GM18526 (cell line): ENCODE measurements around the gene UBA52.
A peak's percentile ranks its signal among the peaks of the same experiment; 100 is the strongest.

ENCODE experiments used
- POLR2A ChIP-seq: IDR thresholded peaks from 3 replicates; pipeline ENCODE4 v1.6.1; 2011; ENCODE audit not compliant: insufficient read length; ENCODE audit errors: extremely low read depth

Gene UBA52

DNA sequence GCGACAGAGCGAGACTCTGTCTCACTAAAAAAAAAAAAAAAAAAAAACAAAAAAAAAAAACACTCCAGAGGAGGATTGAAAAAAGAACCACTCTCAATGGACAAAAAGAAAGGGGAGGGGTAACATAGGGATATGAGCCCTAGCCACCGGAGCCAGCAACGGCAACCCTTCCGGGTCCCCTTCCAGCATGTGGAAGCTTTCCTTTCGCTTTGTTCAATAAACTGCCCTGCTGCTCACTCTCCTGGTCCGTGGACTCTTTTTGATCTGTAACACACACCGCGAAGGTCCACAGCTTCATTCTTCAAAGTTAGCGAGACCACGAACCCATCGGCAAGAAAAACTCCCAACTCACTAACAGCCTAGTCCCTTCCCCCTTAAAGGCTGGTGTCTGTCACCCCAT is 15.9 kb downstream of the UBA52 start:
- no peak for TF ChIP-seq POLR2A

DNA sequence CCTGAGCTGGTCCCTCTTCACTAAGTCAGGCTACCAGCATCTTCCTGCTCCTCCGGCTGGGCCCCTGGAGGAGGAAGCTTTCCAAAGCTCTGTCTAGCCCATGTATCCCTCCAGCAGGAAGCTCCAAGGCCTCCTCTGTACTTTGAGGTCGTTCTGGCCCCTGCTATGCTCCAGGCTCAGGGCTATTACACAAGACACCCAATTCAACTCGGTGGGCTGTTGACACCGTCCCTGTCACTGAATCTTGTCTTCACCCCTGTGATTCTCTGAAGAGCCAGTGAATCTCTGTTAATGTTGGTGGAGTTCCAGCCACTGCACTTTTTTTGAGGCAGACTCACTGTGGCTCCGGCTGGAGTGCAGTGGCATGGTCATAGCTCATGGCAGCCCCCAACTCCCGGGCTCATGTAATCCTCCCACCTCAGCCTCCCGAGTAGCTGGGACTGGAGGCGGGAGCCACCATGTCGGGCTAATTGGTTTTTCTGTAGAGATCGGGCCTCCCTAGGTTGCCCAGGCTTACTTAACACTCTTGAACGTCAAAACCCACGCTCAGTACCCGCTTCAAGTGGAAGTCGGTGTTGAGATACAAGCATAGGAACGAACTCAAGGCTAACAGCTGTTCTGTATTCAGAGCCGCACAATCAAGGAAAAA is 16.4 kb downstream of the UBA52 start:
- no peak for TF ChIP-seq POLR2A

DNA sequence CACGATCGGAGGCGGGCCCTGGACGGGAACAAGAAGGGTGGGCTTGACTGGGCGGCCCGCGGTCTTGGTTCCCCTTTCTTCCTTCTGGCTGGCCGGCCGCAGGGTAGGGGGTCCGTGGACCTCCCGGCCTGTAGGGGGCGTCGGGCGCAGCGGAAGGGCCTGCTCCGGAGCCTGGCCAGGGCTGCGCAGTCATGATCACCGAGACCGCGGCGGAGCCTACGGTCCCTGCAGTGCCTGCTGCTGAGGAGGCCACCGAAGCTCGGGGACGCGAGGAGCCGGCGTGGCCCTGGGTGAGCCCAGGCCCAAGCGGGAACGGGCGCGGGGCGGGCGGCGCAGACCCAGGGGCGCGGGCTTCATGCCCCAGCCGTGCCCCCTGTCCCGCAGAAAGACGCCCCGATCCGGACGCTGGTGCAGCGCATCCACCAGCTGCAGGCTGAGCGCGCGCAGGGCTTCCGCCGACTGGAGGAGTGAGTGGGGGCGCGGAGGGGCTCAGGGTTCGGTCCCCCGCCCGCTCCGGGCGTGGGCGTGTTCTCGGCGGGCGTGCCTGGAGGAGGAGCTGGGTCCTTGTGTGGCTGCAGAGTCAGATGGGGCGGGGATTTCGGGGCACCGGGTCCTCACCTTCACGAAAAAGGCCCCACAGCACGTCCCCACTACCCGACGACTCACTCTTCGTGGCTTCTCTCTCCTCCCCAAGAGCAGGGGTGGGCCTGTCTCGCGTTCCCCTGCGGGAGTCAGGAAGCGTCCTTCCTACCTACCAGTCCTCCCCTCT is 17.1 kb downstream of the UBA52 start, which contains the start of gene REX1BD:
REX1BD (plus strand) TSS at position 188 of the 769 bp plus-strand sequence; CDS start at position 192, 4 bp downstream.
- TF ChIP-seq POLR2A, result peak; percentile 86

DNA sequence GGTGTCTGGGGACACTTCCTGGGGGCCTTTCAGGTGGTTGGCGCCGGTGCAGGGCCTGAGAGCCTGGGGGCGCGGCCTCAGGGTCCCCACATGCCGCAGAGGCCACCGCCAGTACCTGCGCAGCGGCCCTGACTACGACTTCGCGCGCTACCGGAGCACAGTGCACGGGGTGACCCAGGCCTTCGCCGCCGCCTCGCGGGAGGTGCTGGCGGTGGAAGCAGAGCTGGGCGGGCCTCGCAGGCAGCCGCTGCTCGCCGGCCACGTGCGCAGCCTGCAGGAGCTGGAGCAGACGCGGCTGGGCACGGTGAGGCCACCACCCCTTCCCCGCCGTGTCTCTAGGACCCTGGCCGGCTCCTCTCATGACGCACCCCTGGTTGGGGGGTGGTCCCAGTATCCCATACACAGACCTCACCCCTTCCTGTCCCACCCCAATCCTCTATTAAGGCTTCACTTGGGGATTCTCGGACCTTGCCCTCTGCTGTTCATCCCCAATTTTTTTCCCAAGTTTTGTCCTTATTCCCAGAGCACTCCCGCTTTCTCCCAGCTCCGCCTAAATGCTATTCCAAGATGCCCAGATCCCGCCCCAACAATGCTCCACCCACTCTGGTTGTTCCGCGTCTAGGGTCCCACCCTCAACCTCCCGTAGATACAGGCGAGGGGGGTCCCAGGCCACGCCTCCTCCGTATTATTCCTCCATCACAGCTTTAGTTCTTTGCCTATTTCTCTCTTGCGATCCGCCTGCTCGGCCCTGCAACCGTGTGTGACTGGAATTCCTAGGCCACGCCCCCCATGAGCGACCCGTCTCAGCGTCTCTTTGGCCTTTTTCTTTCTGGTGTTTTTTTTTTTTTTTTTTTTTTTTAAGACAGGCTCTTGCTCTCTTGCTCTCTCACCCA is 18.0 kb downstream of the UBA52 start:
- no peak for TF ChIP-seq POLR2A

DNA sequence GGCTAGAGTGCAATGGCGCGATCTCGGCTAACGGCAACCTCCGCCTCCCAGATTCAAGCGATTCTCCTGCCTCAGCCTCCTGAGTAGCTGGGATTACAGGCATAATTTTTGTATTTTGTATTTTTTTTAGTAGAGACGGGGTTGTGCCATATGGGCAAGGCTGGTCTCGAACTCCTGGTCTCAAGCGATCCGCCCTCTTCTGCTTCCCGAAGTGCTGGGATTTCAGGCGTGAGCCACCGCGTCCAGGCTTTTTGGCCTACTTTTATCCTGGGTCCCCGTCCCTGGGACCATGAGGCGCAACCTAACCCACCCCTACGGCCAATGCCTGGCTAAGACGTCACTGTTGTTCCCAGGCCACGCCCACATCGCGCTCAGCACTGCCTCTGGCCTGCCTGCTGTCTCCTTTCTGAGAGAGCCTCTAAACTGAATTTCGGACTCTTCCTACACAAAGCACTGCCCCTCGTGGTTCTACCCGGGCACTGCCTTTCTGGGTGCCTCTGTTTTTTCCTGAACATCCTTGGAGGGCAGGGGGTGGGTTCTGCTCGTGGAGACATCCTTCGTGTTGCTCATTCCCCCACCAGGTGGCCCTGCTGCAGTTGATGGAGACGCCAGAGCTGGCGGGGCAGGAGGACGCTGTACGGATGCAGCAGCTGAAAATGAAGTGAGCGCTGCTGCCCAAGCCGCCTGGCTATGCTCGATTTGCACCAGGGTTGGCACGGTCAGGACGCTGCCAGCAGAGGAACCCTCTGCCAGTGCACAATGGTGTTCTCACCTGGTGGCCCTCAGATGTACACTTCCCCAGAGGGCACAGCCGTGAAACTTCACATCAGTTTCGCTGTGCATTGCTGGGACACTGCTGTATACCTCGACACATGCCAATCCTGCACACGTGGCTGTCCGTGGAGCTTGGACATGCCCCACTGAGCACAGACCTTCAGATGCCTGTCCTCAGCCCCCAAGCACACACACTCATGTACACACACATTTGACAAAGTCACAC is 18.9 kb downstream of the UBA52 start:
- TF ChIP-seq POLR2A, result no peak

DNA sequence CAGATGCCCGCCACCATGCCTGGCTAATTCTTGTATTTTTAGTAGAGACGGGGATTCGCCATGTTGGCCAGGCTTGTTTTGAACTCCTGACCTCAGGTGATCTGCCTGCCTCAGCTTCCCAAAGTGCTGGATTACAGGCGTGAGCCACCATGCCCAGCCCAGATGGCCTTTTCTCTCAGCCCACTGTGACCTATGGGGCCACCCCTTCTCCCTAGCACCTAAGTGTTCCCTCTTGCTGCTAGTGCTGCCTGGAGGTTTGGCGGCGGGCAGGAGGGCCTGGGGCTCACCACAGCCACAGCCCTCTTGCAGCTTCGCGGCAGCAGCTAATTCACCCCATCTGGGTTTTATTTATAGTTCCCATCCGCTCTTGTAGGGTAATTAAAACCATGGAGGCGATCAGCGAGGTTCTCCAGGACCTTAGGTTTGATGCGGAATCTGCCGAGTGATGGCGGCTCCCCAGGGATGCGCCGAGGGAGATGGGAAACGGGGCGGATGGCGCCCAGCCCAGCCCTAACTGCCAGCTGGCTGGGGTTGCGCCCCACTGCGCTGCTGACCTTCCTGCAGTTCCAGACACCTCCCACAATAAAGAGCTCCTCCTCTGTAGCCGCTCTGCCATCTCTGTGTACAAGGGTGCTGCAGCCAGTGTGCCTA is 20.2 kb downstream of the UBA52 start:
- no peak for TF ChIP-seq POLR2A

DNA sequence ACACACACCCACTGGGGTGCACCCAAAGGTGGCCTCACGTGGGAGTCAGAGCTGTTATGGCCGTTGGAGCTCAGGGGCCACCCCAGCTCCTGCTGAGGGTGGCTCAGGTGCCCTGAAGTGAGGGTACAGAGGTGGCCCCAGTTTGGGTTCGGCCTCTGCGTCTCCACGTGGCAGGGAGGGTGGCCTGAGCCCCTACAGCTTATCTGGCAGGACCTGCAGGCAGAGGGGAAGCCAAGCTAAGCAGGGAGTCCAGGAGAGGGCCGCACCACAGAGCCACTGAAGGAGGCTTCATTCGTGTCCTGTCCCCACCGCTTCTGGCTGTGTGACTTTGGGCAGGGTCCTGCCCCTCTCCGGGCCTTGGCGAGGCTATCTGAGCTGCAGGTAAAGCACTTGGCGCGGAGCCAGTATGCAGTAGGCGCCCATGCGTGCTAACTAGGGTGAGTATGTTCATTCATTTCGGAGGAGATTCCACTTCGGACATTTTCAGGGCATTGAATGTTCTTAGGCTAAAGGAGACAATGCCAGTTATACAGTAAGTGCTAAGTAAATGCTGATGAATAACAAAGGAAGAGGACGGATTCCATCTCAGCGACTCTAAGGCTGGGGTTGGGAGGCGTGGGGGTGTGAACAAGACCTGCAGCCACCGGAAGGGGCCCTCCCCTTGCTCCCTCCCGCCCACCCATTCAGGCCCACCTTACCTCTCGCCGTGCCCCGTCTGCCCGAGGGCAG is 21.9 kb downstream of the UBA52 start:
- TF ChIP-seq POLR2A, result no peak

DNA sequence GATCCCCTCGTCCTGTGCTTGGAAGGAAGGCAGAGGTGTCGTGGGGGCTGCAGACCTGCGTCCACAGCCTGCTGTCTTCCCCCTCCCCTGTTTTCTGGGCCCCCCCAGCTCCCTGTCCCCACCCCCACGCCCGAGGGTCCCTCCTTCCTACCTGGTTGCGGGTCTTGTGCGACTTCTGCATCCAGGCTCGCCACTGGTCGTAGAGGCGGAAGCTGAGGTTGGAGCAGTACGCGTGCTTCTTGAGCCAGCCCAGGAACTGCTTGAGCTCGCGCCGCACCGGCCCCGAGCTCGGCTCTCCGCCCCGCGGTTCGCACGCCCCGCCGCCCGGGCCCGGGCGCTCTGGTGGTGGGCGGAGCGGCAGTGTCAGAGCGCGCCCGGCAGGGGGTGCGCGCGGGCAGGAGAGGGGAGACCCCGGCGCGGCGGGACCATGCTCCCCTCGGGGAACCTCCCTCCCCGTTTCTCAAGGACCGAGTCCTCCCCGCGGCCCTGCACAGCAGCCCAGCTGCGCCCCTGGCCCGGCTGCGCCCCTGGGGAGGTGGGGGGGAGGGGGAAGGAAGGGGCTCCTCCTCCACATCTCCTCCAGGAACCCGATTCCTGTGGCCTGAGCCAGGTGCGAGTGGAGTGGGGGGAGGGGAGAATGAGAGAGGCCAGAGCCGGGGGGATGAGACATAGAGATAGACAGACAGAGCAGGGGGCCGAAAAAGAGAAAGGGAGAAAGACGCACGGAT is 22.6 kb downstream of the UBA52 start:
- no peak for TF ChIP-seq POLR2A

DNA sequence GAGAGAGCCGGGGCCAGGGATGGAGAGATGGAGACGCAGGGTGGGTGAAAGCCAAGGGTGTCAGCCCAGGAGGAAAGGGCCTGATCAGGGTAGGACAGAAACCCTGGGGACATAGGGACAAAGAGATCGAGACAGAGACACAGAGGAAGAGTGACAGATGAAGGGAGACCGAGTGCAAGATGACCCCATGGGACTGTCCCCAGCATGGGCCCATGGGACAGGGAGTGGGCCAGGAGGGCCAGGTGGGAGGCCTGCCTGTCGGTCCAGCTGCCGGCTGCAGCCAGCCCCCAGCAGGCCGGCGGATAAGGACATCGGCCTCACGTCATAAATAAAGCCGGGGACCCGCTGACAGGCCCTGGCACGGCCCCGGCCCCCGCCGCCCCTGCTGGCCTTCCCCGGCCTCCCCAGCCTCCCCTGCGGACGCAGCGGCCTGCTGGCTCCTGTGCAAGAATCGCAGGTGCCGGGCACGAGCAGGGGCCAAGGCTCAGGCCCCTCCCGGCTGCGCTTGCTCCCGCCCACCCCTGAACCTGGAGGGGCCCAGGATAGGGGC is 23.2 kb downstream of the UBA52 start:
- no peak for TF ChIP-seq POLR2A

DNA sequence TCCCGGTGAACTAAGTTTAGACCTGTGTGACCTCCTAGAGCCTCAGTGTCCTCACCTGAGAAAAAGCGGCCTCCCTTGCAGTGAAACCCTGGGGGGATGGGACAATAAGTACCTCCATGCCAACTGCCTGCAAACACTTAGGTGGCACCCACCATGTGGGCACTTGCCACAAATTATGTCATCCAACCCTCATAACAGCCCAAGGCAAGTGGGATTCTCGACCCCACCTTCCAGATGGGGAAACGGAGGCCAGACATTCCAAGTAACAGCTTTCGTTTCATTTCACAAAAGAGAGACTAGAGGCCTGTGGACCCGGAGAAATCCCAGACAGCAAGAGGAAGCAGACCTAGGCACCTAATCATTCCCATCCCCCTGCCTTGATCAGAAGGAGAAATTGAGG is 23.8 kb downstream of the UBA52 start:
- no peak for TF ChIP-seq POLR2A

DNA sequence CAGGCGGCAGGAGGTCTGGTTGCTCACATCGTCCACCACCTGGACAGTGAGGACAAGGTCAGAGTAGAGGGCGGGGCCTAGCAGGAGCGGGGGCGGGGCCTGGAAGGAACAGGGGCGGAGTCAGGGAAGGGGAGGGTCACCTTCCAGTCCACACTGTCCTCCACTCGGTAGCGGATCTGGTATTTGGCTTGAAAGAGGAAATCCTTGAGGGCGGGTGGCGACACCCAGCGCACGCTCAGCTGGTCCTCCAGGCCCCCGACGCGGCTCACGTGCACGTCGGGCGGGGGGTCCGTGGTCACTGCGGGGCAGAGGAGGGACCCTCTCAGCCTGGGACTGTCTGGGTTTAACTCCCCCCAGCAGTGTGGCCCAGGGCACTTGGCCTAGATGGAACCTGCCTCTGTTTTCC is 25.1 kb downstream of the UBA52 start:
- TF ChIP-seq POLR2A, result no peak
